Ascending aorta (tissue), 2 donors: ENCODE data around the gene METTL27. TPM values are rescaled to one million over a fixed set of nuclear protein-coding genes. Genes with fewer than 3 reads are reported as not detected.
"Not testable (repeated sequence)": the region's sequence is repeated elsewhere in the genome, so short reads cannot be mapped to it uniquely, and the experiment has no call there.

Source experiments
- DNase-seq, 2 donors: peaks; one replicate each; pipeline ENCODE4 v3.0.0-alpha.2; 2019; ENCODE audit warnings: low spot score in 2 of 2
- H3K27ac ChIP-seq, 2 donors: fragments of 200-600 bp; sonication (generic); one replicate each; pipeline ENCODE4 v1.5.1; 2016 to 2017; ENCODE audit warnings: mild to moderate bottlenecking in 1 of 2
- H3K27me3 ChIP-seq: fragments of 200-600 bp; sonication (generic); one replicate; pipeline ENCODE4 v1.5.1; 2017
- H3K36me3 ChIP-seq, 2 donors: fragments of 200-600 bp; sonication (generic); one replicate each; pipeline ENCODE4 v1.5.1; 2016
- H3K4me1 ChIP-seq, 2 donors: fragments of 200-600 bp; sonication (generic); one replicate each; pipeline ENCODE4 v1.5.1; 2016 to 2017; ENCODE audit warnings: mild to moderate bottlenecking in 1 of 2
- H3K4me3 ChIP-seq, 2 donors: fragments of 200-600 bp; sonication (generic); one replicate each; pipeline ENCODE4 v1.5.1; 2016 to 2017; ENCODE audit warnings: mild to moderate bottlenecking in 1 of 2
- H3K9me3 ChIP-seq, 2 donors: fragments of 200-600 bp; sonication (generic); one replicate each; pipeline ENCODE4 v1.5.1; 2016
- CTCF ChIP-seq, 3 experiments: fragments of 200-600 bp in 2 of 3; fragments of 450-650 bp in 1 of 3; sonication (generic) in 2 of 3; IDR thresholded peaks; one replicate each; pipeline ENCODE4 v1.5.1; 2016 to 2019; ENCODE audit warnings: antibody characterized with exemption in 3 of 3, mild to moderate bottlenecking in 1 of 3, moderate library complexity in 1 of 3
- intact Hi-C: fragments of 100-400 bp; cut with DNase I; formaldehyde crosslinking; loops from one replicate; pipeline ENCODE4 v1.15.1; 2023
- total RNA-seq: library from RNA; depleted of rRNA; stranded (reverse); fragments of >200 nt; gene quantifications from one replicate; pipeline ENCODE4 v1.1.0, GENCODE V29; 2016

METTL27 gene
- total RNA-seq, 1 donor from 2014 or later = not detected

GRCh38 chr7:73885975-73886798, 43.9 kb upstream of the METTL27 start:
- TF ChIP-seq CTCF (IDR thresholded peaks at IDR 0.05) = no peak
- Histone ChIP-seq H3K27ac (peak overlapping the region; percentile 85 to 92), H3K4me1 (peaks cover 17 to 21% of the 10 kb centered on the region in 2 donors), H3K27me3 (no peaks in the 10 kb centered on the region), H3K36me3 (no peaks in the 10 kb centered on the region), H3K4me3 (no peak overlapping the region), H3K9me3 (no peaks in the 10 kb centered on the region)
- DNase-seq = peak in 1 of 2 donors; percentile 87
- intact Hi-C loops = no loop called here

- Histone ChIP-seq H3K36me3 (no peaks in the 10 kb centered on the region), H3K27me3 (no peaks in the 10 kb centered on the region), H3K4me1 (peaks cover 23 to 25% of the 10 kb centered on the region in 2 donors), H3K9me3 (no peaks in the 10 kb centered on the region), H3K27ac (peak overlapping the region; percentile 85 to 92), H3K4me3 (no peak overlapping the region)
- intact Hi-C loops = no loop called here
- DNase-seq = no peak
- TF ChIP-seq CTCF (IDR thresholded peaks at IDR 0.05) = no peak
These were observed 43.2 kb upstream of the METTL27 start for GRCh38 chr7:73885433-73885974.

GRCh38 chr7:73884867-73885422, 42.6 kb upstream of the METTL27 start:
- H3K27me3 ChIP-seq, H3K4me3 ChIP-seq, intact Hi-C loops, H3K9me3 ChIP-seq, H3K36me3 ChIP-seq, DNase-seq: not testable (repeated sequence)
- H3K4me1 ChIP-seq = peaks cover 27 to 30% of the 10 kb centered on the region in 2 donors
- H3K27ac ChIP-seq = peak overlapping the region; percentile 85 to 92

- intact Hi-C loops = no loop called here
- H3K36me3 ChIP-seq = no peaks in the 10 kb centered on the region
- DNase-seq = no peak
- H3K27ac ChIP-seq = peak overlapping the region; percentile 90 to 91
- no peaks in the 10 kb centered on the region for H3K9me3 ChIP-seq
- H3K27me3 ChIP-seq = no peaks in the 10 kb centered on the region
- no peak overlapping the region for H3K4me3 ChIP-seq
- H3K4me1 ChIP-seq = peaks cover 35 to 43% of the 10 kb centered on the region in 2 donors
- no peak for TF ChIP-seq CTCF (IDR thresholded peaks at IDR 0.05)
These were observed 39.7 kb upstream of the METTL27 start for GRCh38 chr7:73882047-73882402.

- Histone ChIP-seq H3K27ac (peak overlapping the region; percentile 90 to 91), H3K4me1 (peaks cover 32 to 42% of the 10 kb centered on the region in 2 donors), H3K9me3 (no peaks in the 10 kb centered on the region), H3K36me3 (no peaks in the 10 kb centered on the region), H3K4me3 (peak overlapping the region in 1 of 2 donors; percentile 18), H3K27me3 (no peaks in the 10 kb centered on the region)
- no peak for TF ChIP-seq CTCF (IDR thresholded peaks at IDR 0.05)
- DNase-seq = peak in 1 of 2 donors; percentile 61
- intact Hi-C loops = no loop called here
These were observed 39.2 kb upstream of the METTL27 start for GRCh38 chr7:73881352-73882046.
